GM12873 (cell line): ENCODE data around the gene RORC.

Source experiments
- TF ChIP-seq, protein P1 (sequence below): IDR thresholded peaks from 2 replicates; pipeline ENCODE4 v1.5.1; 2012; ENCODE audit warnings: low read depth, mild to moderate bottlenecking, moderate library complexity, low read length, control low read depth; ENCODE audit not compliant: insufficient read depth; ENCODE audit errors: missing control alignments

RORC gene

DNA sequence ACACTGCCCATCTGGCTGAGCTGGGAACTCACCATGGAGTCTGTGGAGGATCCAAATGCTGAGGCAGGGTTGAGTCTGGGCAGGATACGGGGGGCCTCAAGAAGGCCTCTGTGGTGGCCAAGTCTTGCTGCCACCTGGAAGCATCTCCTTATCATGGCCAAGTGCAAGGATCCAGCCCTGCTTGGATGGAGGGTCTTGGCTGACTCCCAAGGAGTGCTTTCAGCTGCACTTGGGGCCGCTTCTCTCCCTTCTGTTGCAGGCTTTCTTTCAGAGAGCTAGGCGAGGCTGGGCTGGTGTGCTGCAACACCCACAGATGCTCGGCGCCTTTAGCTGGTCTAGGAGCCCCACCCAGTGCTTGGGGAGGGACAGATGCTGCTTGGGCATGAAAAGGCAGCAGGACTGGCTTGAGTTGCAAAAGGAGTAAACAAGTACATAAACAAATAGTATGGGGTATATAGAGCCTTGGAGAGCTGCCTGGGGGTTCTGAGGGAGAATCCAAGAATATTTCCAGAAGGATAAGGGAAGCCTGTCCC, 21.9 kb upstream of the RORC start, which contains the start of gene THEM5:
Gene THEM5, minus strand, starts transcription at position 302 of the 533 bp plus-strand sequence. Its CDS starts 147 bp downstream, at position 155.
- TF ChIP-seq, protein P1, sequence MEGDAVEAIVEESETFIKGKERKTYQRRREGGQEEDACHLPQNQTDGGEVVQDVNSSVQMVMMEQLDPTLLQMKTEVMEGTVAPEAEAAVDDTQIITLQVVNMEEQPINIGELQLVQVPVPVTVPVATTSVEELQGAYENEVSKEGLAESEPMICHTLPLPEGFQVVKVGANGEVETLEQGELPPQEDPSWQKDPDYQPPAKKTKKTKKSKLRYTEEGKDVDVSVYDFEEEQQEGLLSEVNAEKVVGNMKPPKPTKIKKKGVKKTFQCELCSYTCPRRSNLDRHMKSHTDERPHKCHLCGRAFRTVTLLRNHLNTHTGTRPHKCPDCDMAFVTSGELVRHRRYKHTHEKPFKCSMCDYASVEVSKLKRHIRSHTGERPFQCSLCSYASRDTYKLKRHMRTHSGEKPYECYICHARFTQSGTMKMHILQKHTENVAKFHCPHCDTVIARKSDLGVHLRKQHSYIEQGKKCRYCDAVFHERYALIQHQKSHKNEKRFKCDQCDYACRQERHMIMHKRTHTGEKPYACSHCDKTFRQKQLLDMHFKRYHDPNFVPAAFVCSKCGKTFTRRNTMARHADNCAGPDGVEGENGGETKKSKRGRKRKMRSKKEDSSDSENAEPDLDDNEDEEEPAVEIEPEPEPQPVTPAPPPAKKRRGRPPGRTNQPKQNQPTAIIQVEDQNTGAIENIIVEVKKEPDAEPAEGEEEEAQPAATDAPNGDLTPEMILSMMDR, result no peak

DNA sequence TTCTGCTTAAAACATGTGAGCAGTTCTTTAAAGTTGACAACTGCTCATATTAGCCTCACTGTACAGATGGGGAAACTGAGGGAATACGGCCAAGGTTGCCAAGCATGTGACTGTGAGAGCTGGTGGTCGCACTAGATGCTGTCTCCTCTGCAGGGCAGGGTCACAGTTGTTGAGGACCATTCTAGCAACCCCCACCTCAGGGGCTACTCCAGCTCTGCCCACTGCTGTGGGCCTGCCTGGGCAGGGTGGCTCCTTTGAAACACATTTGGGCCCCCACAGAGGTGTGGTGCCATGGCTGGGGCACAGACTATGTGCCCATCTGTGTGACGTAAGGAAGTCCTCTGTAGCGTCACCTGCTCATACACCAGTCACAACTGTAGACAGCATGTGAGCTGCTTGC, 21.1 kb upstream of the RORC start:
- TF ChIP-seq, protein P1, result no peak

DNA sequence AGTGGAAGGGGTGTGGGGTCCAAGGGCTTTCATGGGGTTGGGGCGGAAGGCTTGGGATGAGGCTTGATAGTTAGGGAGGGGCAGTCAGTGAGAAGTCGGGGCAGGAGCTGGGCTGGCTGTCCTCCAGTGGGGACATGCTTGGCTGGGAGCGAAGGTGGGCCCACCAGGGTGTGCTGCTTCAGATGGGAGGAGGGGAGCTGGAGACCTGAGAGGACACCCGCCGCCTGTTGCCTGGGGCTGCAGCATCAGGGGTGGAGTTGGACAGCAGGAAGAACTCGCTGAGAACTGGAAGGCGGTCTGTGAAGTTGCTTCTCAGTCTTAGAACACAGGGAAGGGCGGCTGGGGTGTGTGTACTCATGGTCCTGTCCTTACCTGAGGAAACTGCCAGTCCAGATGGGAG, 20.3 kb upstream of the RORC start:
- TF ChIP-seq, protein P1, result no peak

DNA sequence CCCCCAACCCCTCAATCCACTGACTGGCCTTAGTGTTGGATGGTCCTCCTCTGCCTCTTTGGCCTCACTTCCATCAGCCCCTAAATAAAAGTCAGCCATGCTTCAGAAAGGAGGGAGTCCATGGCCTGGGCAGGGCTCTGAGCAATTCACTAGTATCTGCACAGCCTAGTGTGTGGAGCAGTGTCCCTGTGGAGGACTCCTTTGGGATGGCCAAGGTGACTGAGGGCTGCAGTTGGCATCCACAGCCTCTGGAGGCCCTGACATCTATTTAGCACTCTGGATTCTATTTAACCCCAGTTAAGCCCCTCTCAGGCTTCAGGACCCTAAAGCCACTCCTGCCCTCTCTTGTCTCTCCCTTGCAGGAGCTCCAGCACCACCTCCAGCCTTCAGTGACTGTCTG, 18.3 kb upstream of the RORC start:
- TF ChIP-seq, protein P1, result no peak

DNA sequence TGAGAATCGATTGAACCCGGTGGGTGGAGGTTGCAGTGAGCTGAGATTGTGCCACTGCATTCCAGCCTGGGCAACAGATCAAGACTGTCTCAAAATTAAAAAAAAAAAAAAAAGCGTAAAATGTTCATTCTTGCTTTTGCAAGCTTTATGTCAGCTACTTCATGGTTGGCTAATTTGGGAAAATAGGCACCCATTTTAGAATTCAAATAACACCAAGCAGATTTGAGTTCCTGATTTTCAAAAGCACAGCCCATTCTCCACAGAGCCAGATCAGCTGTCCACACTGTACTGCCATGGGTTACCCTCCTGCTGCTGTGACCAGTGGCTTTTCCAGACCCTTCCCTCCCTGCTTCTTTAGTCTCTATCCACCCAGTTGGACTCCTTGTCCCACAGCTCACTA, 17.5 kb upstream of the RORC start:
- TF ChIP-seq, protein P1, result no peak

DNA sequence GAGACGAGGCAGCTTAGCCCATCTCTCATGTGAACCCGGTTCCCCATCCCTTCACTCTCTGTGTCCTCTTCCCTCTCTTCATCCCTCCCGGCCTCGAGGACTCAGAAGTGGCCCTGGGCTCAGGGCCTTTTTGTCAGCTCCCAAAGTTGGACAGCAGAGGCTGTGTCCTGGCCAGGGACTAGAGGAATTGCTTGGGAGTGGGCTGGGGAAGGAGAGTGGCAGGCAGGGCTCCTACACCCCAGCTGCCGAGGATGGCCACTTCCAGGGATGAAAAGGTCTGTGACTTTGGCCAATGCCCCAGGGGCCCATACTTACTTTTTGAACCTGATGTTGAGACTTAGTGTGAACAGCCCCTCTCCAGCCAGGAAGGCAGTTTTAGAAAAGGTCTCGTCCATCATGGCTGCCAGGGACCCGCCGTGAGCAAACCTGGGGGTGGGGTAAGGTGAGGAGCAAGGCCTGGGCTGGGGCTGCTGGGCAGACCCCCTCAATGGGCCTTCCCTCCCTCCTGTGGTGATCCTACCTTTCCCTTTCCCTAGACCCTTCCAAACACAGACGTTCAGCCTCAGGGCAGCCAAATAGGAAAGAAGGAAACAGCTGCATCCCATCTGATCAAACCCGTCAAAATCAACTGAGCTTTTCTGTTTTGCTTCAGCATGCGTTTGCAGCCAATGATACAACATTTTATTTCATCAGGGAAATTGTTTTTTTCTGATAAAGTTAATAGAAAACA, 16.4 kb upstream of the RORC start:
- TF ChIP-seq, protein P1, result no peak

DNA sequence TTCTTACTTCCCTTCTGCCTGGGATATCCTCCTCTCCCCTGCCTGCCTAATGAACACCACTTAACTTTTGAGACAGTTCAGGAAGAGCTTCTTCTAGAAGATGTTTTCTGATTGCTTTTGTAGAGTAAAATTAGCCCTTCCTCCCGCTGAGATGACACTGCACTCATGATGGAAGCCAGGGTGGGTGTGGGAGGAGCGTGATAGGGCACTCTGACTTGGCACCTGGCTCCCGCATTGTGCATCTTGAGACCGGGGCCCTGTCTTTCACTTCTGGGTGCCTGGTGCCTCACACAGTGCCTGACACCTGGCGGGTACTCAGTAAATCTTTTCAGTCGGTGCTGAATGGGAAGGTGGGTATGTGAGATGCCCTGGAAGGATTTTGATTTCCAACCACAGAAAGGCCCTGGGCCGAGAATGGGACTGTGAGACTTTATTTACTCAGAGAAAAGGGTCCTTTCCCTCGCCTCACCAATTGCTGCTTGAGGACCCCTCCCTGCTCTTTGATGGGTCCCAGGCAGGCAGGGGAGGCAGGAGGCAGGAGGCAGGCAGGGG, 15.2 kb upstream of the RORC start:
- TF ChIP-seq, protein P1, result no peak
